ENCODE results near the gene HMGCLL1.

The HMGCLL1 gene

DNA sequence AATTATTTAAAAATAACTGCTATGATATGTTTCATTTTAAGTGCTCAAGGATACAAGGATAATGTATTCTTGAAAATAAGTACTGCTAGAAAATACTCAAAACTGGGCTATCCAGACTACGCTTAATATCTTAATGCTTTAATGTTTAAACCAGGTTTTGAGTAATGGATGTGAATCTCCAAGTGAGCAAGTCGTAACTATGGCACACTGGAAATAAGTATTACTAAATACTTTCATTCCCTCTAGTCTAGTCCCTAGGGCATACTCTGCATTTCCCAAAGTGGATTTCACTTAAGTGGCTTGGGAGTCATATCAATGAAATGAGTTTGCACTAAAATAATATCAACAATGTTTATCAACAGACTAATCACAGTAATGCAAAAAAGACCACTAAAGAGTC is 48.1 kb downstream of the HMGCLL1 start:
- no peak for DNase-seq

GRCh38 chr6:55528624-55529023 is 50.4 kb downstream of the HMGCLL1 start:
- no peak for DNase-seq

DNA sequence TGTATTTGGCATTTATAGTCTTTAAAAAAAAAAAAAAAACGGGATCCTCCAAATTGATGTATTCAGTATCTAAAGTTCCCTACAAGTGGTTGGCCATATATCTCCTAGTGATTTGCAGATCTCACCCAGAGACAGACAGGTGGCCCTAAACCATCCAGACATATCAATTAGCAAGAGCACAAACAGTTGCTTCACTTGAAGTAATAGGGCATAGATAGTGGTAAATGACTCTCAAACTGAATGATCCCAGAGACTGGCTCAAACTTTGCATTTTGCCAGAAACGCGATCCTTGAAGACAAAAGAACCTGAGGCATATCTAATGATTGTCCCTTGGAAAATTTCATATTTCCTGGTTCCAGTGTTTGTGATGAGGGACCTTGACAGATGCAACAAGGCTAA is 54.6 kb downstream of the HMGCLL1 start:
- DNase-seq = no peak

DNA sequence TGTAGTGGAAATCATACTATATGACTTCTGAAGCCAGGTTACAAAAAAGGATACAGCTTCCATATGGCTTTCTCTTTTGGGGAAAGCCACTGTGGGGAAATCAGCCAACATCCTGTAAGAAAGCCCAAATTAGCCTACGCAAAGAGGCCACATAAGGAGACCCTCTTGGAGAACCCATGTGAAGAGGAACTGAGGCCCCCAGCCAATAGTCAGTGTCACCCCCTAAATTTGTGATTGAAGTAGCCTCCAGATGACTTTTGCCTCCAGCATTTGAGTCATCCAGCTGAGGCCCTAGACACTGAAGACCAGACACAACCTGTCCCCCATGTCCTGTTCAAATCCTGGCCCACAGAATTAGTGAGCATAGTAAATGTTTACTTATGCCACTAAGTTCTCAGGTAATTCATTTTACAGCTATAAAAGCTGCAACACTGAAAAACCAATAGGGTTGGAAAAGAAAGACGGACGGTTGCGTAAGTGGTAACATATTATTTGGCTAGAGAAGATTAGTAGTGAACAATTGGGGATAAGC is 60.4 kb downstream of the HMGCLL1 start:
- no peak for DNase-seq

GRCh38 chr6:55516736-55517135 is 62.3 kb downstream of the HMGCLL1 start:
- no peak for DNase-seq

- DNase-seq = no peak
Measured at GRCh38 chr6:55512904-55513303, 66.1 kb downstream of the HMGCLL1 start.

DNA sequence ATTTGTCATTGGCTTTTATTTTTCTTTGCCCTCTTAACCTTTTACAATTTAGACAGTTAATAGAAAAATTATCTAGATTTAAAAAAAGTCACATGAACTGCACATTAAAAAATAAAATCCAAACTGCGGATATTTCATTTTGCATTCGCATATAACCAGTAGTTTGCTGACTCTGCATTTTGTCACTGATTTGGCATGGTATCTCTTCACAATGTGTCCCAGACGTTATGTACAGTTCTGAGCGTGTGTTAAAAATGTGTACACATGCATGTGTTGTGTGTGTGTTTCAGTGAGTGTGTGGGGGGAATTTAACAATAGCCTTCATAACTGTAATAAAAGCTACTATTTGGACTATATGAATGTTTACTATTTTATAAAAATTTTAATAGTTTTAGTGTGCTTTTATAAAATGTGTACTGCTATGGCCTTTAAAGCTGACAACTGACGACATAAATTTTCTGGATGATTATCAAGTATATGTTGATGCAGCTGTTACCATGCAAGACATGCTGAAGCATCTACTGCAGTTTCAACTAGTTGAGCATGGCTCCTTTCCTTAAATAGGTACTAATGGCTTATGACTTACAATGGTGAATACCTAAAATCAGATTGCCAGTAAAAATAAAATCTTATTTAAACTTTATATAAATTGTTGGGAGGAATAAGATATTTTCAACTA is 67.7 kb downstream of the HMGCLL1 start:
- no peak for DNase-seq

- DNase-seq = no peak
Measured at GRCh38 chr6:55499591-55499990, 79.4 kb downstream of the HMGCLL1 start.

GRCh38 chr6:55497694-55498093 is 81.3 kb downstream of the HMGCLL1 start:
- no peak for DNase-seq

- DNase-seq = no peak
Measured at GRCh38 chr6:55496201-55496600, 82.8 kb downstream of the HMGCLL1 start.

DNA sequence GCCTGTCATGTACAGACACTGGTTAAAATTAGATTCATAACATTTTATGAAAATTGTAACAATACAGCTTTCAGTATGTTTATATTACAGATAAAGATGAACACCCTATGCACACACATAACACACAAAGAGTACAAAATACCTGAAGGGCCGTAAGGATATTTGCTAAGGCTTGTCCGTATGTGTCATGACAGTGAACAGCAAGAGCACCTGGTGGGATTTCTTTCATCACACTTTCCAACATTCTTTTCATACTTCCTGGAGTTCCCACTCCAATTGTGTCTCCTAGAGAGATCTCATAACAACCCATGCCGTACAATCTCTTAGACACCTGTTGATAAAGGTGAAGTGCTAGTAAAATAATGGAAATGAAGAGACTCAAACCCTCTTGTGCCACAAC is 83.7 kb downstream of the HMGCLL1 start:
- no peak for DNase-seq

GRCh38 chr6:55494411-55494810 is 84.6 kb downstream of the HMGCLL1 start:
- DNase-seq = no peak

DNA sequence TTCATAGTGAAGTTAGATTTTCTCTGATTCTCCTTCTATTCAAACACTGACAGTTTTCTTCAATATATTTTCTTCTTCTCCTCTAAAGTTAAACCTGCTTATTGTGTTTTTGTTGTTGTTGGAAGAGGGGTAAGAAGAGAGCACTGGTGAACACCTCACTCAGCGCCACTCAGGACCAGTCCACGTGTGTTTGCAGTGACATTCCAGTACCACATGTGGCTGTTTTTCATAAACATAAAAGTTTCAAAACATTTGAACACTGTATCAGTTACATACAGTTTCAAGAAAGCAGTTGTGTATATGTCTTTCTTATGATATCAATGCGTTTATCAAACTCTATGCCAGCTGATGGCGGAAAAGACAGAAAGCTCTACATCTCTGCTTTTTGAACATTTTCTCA is 86.7 kb downstream of the HMGCLL1 start:
- no peak for DNase-seq

DNA sequence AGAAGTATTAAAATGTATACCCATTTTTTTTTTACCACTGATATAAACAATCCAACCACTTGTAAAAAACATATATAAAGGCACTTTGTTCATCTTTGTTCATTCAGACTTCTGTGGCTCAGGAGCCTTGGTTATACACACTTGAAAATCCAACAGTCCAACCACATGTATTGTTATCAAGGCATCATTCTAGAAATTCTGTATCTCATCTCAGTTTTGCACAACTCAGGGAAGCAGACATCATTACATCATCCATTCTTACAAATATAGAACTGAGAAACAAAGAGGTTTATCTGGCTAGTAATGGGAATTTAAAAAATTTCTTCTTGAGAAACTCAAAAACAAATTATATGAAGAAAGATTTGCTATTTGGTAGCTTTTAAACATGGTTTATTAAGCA is 88.1 kb downstream of the HMGCLL1 start:
- no peak for DNase-seq

DNA sequence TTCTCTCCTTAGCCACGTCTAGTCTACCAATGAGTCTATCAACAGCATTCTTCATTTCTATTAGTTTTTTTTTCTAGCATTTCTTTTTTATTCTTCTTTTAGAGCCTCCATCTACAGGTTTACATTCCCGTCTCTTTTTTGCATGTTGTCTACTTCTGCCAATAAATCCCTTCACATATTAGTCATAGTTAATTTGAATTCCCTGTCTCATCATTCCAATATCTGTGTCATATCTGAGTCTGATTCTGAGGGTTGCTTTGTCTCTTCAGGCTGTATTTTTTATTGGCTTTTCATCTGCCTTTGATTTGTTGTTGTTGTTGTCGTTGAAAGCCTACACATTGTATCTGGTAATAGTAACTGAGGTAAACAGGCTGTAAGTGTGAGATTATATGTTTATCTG is 104.6 kb downstream of the HMGCLL1 start:
- DNase-seq = no peak

DNA sequence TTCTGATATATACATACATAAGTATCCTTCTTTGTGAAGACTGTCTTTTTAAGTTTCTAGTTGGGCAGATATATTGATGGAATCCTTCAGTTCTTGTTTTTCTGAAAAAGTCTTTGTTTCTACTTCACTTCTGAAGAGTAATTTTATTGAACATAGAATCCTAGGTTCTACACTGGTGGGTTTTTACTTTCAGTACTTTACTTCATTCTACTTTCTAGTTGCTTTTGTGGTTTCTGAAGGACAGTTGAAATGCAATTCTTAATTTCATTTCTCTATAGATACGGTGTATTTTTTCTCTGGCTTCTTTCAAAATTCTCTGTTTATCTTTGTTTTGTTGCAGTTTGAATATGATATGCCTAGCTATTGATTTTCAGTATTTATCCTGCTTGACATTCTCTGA is 105.3 kb downstream of the HMGCLL1 start:
- no peak for DNase-seq

- DNase-seq = no peak
Measured at GRCh38 chr6:55469951-55470366, 109.0 kb downstream of the HMGCLL1 start.

DNA sequence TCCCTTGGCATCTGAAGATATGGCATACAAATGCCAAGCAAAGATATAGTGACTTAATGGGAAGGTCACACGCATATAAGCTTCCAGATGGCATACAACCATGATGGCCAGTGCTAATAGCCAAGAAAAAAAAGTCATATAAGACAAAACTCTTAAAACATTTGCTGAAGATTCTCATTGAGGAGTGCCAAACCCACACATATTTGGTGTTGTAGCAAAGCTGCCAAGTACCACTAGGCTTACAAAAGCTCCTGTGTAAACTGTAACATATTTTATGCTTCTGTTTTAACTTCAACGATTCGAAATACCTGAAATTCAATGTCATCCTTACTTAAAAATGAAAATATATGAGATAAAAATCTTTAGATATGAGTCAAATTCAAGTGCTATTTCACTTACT is 123.0 kb downstream of the HMGCLL1 start:
- DNase-seq = no peak

DNA sequence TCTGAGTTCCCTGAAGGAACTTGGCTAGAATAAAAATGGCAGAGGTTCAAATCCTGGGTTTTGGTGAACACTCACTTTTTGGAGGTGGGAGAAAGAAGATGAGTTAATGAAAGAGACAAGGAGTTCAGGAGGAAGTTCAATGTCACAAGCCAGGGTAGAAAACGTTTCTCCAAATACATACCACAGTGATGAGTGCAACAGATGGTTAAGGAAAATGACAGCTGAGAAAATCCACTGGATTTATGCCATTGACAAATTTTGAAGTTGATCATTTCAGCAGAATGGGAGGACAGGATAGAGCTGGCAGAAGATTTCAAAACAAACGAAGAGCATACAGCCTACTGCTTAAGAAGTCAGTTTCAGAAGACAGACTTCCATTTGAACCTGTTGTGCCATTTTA is 129.0 kb downstream of the HMGCLL1 start:
- no peak for DNase-seq

GRCh38 chr6:55449225-55449624 is 129.8 kb downstream of the HMGCLL1 start:
- DNase-seq = no peak

DNA sequence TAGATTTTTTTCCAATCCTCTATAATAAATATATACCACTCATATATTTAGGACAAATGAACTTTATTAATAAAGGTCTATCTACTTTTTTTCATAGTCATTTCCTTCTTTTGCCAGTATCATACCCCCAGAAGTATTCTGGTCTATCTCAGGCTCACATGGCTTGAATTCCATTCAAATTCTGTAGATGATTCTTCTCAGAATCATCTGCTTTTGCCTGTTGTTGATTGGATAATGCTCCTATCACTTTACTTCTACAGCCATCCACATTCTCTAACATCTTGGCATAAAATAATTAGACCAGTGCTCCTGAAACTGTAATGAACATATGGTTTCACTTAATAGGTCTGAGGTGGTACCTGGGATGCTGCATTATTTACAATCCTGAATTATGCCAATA is 130.5 kb downstream of the HMGCLL1 start:
- DNase-seq = no peak

GRCh38 chr6:55447891-55448290 is 131.1 kb downstream of the HMGCLL1 start:
- DNase-seq = no peak

- no peak for DNase-seq
Measured at GRCh38 chr6:55445648-55446204, 133.3 kb downstream of the HMGCLL1 start.

GRCh38 chr6:55443238-55444134 is 135.5 kb downstream of the HMGCLL1 start:
- DNase-seq = no peak

All from stimulated activated CD4-positive, alpha-beta T cell treated with anti-CD3 and anti-CD28 coated beads, Interleukin-1b, Interleukin-23, amount 100 ng/mL, for 48 hours (primary cell).